ENCODE data around the gene OR1B1. TPM values are rescaled to one million over a fixed set of nuclear protein-coding genes. Genes with fewer than 3 reads are reported as not detected.

OR1B1 gene
- total and polyA plus RNA-seq, 2 of the 4 experiments (the other 2 are of a cell fraction) = not detected

GRCh38 chr9:122579874-122580273 lies 77.6 kb downstream of the OR1B1 start:
- TF ChIP-seq CHD1 (IDR thresholded peaks at IDR 0.05; ENCODE audit: low read depth, low read length) = no peak
- TF ChIP-seq RFX5 (IDR thresholded peaks at IDR 0.05; ENCODE audit: low read depth, low read length) = no peak
- no peak for TF ChIP-seq RCOR1 (IDR thresholded peaks at IDR 0.05; ENCODE audit: insufficient replicate concordance, low read length)
- TF ChIP-seq MXI1 (IDR thresholded peaks at IDR 0.05; ENCODE audit: borderline replicate concordance, low read depth, low read length) = no peak
- no peak for TF ChIP-seq ELK1 (IDR thresholded peaks at IDR 0.05; ENCODE audit: borderline replicate concordance, low read depth, low read length)
- TF ChIP-seq SMC3 (IDR thresholded peaks at IDR 0.05; ENCODE audit: low read depth, low read length) = no peak
- no peak for TF ChIP-seq USF2 (IDR thresholded peaks at IDR 0.05; ENCODE audit: low read depth, low read length)
- no peak for TF ChIP-seq CEBPB (IDR thresholded peaks at IDR 0.05; ENCODE audit: low read depth, low read length)
- no peak for TF ChIP-seq NFE2L2 (IDR thresholded peaks at IDR 0.05; ENCODE audit: low read depth, low read length)
- no peak for TF ChIP-seq RAD21 (IDR thresholded peaks at IDR 0.05; ENCODE audit: low read length)
- TF ChIP-seq FOS (IDR thresholded peaks at IDR 0.05; ENCODE audit: low read depth, low read length) = no peak
- TF ChIP-seq MAZ (IDR thresholded peaks at IDR 0.05; ENCODE audit: borderline replicate concordance, low read depth, low read length) = no peak
- TF ChIP-seq POLR2A (IDR thresholded peaks at IDR 0.05; ENCODE audit: low read depth, low read length) = no peak
- no peak for TF ChIP-seq BHLHE40 (IDR thresholded peaks at IDR 0.05; ENCODE audit: low read depth, low read length)
- Histone ChIP-seq H3K9ac (ENCODE audit: low read depth, low read length) (no peak overlapping the region), H3K9me1 (ENCODE audit: insufficient read depth, low read length) (no peaks in the 10 kb centered on the region), H3K23ac (ENCODE audit: low read depth, low read length) (no peak overlapping the region), H3K14ac (replicated peaks; ENCODE audit: low read depth, low read length) (no peak overlapping the region), H3K27me3 (ENCODE audit: control insufficient read depth, insufficient read depth, low read length) (no peaks in the 10 kb centered on the region), H3K18ac (ENCODE audit: low read depth, low read length) (no peak overlapping the region), H3K4ac (ENCODE audit: low read depth, low read length) (no peak overlapping the region), H3K4me2 (ENCODE audit: low read depth, low read length) (no peak overlapping the region), H3K27ac (ENCODE audit: insufficient read depth, low read length) (no peak overlapping the region), H3K36me3 (ENCODE audit: control insufficient read depth, insufficient read depth, low read length) (no peaks in the 10 kb centered on the region), H2BK20ac (ENCODE audit: low read depth, low read length) (no peak overlapping the region), H4K20me1 (ENCODE audit: insufficient read depth, low read length) (no peaks in the 10 kb centered on the region), H3K4me3 (ENCODE audit: insufficient read depth, low read depth, low read length) (no peak overlapping the region), H4K5ac (ENCODE audit: low read depth, low read length) (no peak overlapping the region), H3K4me1 (ENCODE audit: control insufficient read depth, insufficient read depth, low read length) (no peaks in the 10 kb centered on the region), H2AK9ac (replicated peaks; ENCODE audit: low read depth, low read length, poor library complexity) (no peak overlapping the region), H2AK5ac (ENCODE audit: low read depth, low read length) (no peak overlapping the region), H3K56ac (ENCODE audit: extremely low read depth, insufficient read depth, low read length) (no peak overlapping the region), H4K91ac (ENCODE audit: insufficient read depth, low read depth, low read length) (no peak overlapping the region), H2BK15ac (ENCODE audit: low read depth, low read length) (no peak overlapping the region), H4K8ac (ENCODE audit: low read depth in 2 of 2, low read length in 2 of 2) (no peak overlapping the region), H3K79me1 (ENCODE audit: low read depth in 1 of 2, low read length in 2 of 2) (no peaks in the 10 kb centered on the region), H2AFZ (replicated peaks; ENCODE audit: low read length, poor library complexity) (no peak overlapping the region), H3K9me3 (ENCODE audit: control insufficient read depth, insufficient read depth, low read length) (no peaks in the 10 kb centered on the region), H2BK120ac (ENCODE audit: low read depth, low read length) (no peak overlapping the region), H2BK5ac (ENCODE audit: low read depth, low read length, poor library complexity, severe bottlenecking) (no peak overlapping the region)
- ATAC-seq (ENCODE audit: low read depth) (no peak; the same call in 1 of the 2 replicates), DNase-seq (no peak)
- dilution Hi-C loops (cut with HindIII; ENCODE audit: low sequenced_read_pairs, unreplicated experiment) (no loop called here), in situ Hi-C loops (cut with MboI; ENCODE audit: low sequenced_read_pairs) (no loop called here), intact Hi-C loops (cut with micrococcal nuclease) (no loop called here)
- WGBS, 2 experiments (ENCODE audit: extremely low coverage in 2 of 2, insufficient read length in 1 of 2) = no CpG with 5 or more reads among the region's 5 CpGs
- POLR2A ChIA-PET (ENCODE audit: unreplicated experiment) = no interaction called here
- CTCF ChIA-PET = no interaction called here
- BruUV-seq (replicated peaks) = no TSS peak

All from IMR-90 (cell line).